GM10266 (cell line): ENCODE measurements around the gene PNPLA6.
A peak's percentile ranks its signal among the peaks of the same experiment; 100 is the strongest.

Experiments used
- DNase-seq: peaks from one replicate; pipeline ENCODE4 v3.0.0; 2012; ENCODE audit errors: extremely low spot score
- TF ChIP-seq, protein P1 (sequence below): IDR thresholded peaks from 2 replicates; pipeline ENCODE4 v1.5.1; 2012; ENCODE audit warnings: mild to moderate bottlenecking, low read depth; ENCODE audit not compliant: control insufficient read depth, insufficient read depth; ENCODE audit errors: missing control alignments

Gene PNPLA6

GRCh38 chr19:7528192-7528519 lies 7.4 kb upstream of the PNPLA6 start:
- TF ChIP-seq, protein P1, sequence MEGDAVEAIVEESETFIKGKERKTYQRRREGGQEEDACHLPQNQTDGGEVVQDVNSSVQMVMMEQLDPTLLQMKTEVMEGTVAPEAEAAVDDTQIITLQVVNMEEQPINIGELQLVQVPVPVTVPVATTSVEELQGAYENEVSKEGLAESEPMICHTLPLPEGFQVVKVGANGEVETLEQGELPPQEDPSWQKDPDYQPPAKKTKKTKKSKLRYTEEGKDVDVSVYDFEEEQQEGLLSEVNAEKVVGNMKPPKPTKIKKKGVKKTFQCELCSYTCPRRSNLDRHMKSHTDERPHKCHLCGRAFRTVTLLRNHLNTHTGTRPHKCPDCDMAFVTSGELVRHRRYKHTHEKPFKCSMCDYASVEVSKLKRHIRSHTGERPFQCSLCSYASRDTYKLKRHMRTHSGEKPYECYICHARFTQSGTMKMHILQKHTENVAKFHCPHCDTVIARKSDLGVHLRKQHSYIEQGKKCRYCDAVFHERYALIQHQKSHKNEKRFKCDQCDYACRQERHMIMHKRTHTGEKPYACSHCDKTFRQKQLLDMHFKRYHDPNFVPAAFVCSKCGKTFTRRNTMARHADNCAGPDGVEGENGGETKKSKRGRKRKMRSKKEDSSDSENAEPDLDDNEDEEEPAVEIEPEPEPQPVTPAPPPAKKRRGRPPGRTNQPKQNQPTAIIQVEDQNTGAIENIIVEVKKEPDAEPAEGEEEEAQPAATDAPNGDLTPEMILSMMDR: no peak
- no peak for DNase-seq

DNA sequence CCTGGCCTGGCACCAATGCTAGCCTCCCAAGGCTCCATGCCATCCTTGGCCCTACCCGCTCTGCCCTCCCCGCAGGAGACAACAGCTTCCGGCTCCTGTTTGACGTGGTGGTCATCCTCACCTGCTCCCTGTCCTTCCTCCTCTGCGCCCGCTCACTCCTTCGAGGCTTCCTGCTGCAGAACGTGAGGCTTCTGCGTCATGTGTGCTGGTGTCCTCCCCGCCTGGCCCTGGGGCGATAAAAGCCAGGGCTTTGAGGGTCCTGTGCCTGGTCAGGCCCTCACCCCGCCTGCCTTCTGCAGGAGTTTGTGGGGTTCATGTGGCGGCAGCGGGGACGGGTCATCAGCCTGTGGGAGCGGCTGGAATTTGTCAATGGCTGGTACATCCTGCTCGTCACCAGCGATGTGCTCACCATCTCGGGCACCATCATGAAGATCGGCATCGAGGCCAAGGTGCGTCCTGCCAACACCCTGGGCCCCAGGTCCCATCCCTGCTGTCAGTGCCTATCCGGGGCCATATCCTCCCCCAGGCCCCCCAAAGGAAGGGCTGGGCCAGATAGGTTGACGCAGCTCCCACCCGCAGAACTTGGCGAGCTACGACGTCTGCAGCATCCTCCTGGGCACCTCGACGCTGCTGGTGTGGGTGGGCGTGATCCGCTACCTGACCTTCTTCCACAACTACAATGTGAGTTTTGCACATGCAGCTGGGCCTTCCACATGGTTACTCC lies 6.8 kb upstream of the PNPLA6 start:
- DNase-seq: no peak

DNA sequence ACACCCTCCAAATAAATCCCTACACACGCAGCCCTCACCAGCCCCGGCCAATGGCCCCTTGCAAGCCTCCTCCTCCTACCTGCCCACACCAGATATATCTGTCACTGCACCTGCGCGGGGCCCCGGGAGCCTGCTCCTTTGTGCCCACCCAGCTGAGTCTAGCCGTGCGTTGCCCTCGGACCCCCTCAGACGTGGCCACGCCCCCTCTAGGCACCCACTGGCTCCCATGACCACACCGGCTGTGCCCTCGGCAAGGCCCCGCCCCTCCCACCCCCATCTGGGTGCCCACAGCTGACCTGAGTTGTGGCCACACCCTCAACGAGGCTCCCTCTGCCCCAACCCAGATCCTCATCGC lies 6.3 kb upstream of the PNPLA6 start:
- DNase-seq: no peak
- TF ChIP-seq, protein P1: no peak

More for the DNA sequence above, 6.8 kb upstream of the PNPLA6 start:
- TF ChIP-seq, protein P1: no peak

DNA sequence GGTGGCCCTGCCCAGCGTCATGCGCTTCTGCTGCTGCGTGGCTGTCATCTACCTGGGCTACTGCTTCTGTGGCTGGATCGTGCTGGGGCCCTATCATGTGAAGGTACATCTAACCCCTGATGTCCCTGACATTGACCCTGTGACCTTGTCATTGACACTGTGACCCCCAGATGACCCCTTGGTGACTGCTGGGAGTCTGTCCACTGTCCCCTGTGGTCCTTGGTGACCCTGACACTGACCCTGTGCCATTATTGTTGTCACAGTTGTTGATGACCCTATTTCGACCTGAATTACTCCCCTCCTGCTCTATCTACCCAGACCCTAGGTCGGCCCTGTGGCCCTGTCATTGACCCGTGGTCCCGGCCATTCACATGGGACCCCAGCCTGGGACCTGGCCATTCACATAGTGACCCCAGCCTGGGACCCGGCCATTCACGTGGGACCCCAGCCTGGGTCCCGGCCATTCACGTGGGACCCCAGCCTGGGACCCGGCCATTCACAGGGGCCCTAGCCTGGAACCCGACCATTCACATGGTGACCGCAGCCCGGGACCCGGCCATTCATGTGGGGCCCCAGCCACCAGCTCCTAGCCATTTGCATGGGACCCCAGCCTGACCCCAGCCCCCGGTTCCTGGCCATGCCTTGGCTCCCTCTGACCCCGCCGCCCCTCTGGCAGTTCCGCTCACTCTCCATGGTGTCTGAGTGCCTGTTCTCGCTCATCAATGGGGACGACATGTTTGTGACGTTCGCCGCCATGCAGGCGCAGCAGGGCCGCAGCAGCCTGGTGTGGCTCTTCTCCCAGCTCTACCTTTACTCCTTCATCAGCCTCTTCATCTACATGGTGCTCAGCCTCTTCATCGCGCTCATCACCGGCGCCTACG lies 5.7 kb upstream of the PNPLA6 start:
- no peak for DNase-seq

DNA sequence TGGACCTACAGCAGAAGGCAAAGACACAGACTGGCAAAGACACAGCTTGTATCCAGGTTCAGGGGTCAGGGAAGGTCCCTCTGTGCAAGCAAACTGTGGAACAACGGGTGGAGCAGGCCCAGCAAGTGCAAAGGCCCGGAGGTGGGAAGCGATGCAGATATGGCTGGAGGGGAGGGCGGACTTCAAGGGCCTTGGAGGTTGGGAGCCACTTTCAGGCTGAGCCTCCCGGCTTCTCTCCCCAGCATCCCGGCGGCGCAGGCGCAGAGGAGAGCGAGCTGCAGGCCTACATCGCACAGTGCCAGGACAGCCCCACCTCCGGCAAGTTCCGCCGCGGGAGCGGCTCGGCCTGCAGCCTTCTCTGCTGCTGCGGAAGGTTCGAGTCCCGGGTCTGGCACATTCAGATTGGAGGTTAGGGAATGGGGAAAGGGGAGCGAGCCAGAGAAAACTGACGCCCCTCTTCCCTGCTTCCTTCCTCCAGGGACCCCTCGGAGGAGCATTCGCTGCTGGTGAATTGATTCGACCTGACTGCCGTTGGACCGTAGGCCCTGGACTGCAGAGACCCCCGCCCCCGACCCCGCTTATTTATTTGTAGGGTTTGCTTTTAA lies 2.1 kb upstream of the PNPLA6 start:
- TF ChIP-seq, protein P1: no peak
- DNase-seq: no peak

More for the DNA sequence above, 5.7 kb upstream of the PNPLA6 start:
- TF ChIP-seq, protein P1: no peak

DNA sequence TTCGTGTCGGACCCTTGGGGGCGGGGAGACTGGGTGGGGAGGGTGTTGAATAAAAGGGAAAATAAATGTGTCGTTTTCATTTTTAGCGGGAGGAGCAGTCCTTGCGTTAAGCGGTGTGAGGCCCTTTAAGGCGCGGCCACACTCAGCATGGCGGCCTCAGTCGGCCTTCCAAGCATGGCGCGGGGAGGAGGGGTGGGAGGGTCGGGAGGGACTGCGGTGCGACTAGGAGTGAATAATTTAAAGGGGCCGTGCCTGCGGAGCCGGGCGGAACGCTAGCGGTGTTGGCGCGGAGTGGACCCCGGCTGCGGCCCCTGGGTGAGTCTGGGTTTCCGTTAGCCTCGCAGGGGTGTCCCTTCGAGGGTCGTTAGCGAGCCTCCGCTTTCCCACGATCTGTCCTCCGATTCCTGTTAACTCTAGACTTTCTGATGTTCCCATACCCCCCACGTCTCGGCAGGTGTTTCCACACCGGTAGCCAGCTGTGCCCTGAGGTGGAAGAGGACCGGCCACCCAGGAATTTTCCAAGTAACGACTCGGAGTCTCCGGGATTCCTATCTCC lies 1.5 kb upstream of the PNPLA6 start:
- TF ChIP-seq, protein P1: no peak

More for the DNA sequence above, 1.5 kb upstream of the PNPLA6 start:
- DNase-seq: peak; percentile 94
